Neuronal stem cell (in vitro differentiated cells): ENCODE measurements around the gene SLFN12.
"Not testable (repeated sequence)": the region's sequence is repeated elsewhere in the genome, so short reads cannot be mapped to it uniquely, and the experiment has no call there.

Experiments
- DNase-seq: peaks from one replicate; pipeline ENCODE4 v3.0.0-alpha.2; 2013; ENCODE audit warnings: low spot score
- H2AFZ ChIP-seq: one replicate; pipeline ENCODE4 v1.6.1; 2013; ENCODE audit warnings: mild to moderate bottlenecking, low read length, inconsistent platforms
- H2AK5ac ChIP-seq: 2 replicates; pipeline ENCODE4 v1.6.1; 2013; ENCODE audit warnings: low read depth, mild to moderate bottlenecking, inconsistent platforms, low read length, moderate library complexity, mixed read lengths
- H2BK120ac ChIP-seq: 2 replicates; pipeline ENCODE4 v1.6.1; 2013; ENCODE audit warnings: low read depth, mild to moderate bottlenecking, inconsistent platforms, low read length, moderate library complexity, mixed read lengths
- H2BK12ac ChIP-seq: one replicate; pipeline ENCODE4 v1.6.1; 2013; ENCODE audit warnings: low read length, inconsistent platforms
- H2BK15ac ChIP-seq: 2 replicates; pipeline ENCODE4 v1.6.1; 2013; ENCODE audit warnings: mild to moderate bottlenecking, low read length, inconsistent platforms, mixed read lengths
- H2BK5ac ChIP-seq: one replicate; pipeline ENCODE4 v1.6.1; 2013; ENCODE audit warnings: inconsistent platforms, mild to moderate bottlenecking, low read length, moderate library complexity
- H3K14ac ChIP-seq: one replicate; pipeline ENCODE4 v1.6.1; 2013; ENCODE audit warnings: low read length, inconsistent platforms
- H3K18ac ChIP-seq: 2 replicates; pipeline ENCODE4 v1.6.1; 2013; ENCODE audit warnings: low read length, inconsistent platforms
- H3K23ac ChIP-seq: 2 replicates; pipeline ENCODE4 v1.6.1; 2013; ENCODE audit warnings: low read depth, mild to moderate bottlenecking, mixed read lengths, low read length, inconsistent platforms; ENCODE audit not compliant: poor library complexity
- H3K27ac ChIP-seq: replicated peaks from 3 replicates; pipeline ENCODE4 v1.5.1; 2013; ENCODE audit warnings: low read length, inconsistent platforms
- H3K27me3 ChIP-seq, 3 experiments: 2 replicates each; pipeline ENCODE4 v1.6.1; 2013; ENCODE audit warnings: low read length in 3 of 3, mild to moderate bottlenecking in 2 of 3, inconsistent platforms in 1 of 3, low read depth in 1 of 3, mixed read lengths in 1 of 3, moderate library complexity in 1 of 3; ENCODE audit not compliant: control insufficient read depth in 3 of 3, insufficient read depth in 3 of 3
- H3K36me3 ChIP-seq, 2 donors: replicated peaks in 1 of 2; 2 replicates each; pipeline ENCODE4 v1.6.1; 2013; ENCODE audit warnings: low read length in 2 of 2; ENCODE audit not compliant: control insufficient read depth in 2 of 2, insufficient read depth in 2 of 2
- H3K4ac ChIP-seq: 2 replicates; pipeline ENCODE4 v1.6.1; 2013; ENCODE audit warnings: inconsistent platforms, mild to moderate bottlenecking, low read length, moderate library complexity
- H3K4me1 ChIP-seq, 2 donors: 1 replicate in 1 of 2; 2 replicates in 1 of 2; pipeline ENCODE4 v1.6.1; 2013; ENCODE audit warnings: low read length in 2 of 2, low read depth in 1 of 2; ENCODE audit not compliant: control insufficient read depth in 2 of 2, insufficient read depth in 1 of 2
- H3K4me2 ChIP-seq: one replicate; pipeline ENCODE4 v1.6.1; 2013; ENCODE audit warnings: mild to moderate bottlenecking, low read length, inconsistent platforms; ENCODE audit not compliant: insufficient read depth, poor library complexity, severe bottlenecking
- H3K4me3 ChIP-seq, 2 donors: 2 replicates each; pipeline ENCODE4 v1.5.1; 2013; ENCODE audit warnings: low read length in 2 of 2, mild to moderate bottlenecking in 2 of 2, inconsistent platforms in 1 of 2, moderate library complexity in 1 of 2
- H3K79me1 ChIP-seq: one replicate; pipeline ENCODE4 v1.6.1; 2013; ENCODE audit warnings: low read depth, mild to moderate bottlenecking, inconsistent platforms, low read length, moderate library complexity
- H3K9ac ChIP-seq: one replicate; pipeline ENCODE4 v1.6.1; 2013; ENCODE audit warnings: mild to moderate bottlenecking, low read depth, low read length, inconsistent platforms; ENCODE audit not compliant: poor library complexity
- H3K9me3 ChIP-seq, 2 donors: replicated peaks in 1 of 2; 2 replicates each; pipeline versions ENCODE3 to v1.6.1; 2013; ENCODE audit warnings: low read length in 2 of 2, mild to moderate bottlenecking in 2 of 2, inconsistent platforms in 1 of 2, low read depth in 1 of 2, mixed read lengths in 1 of 2, moderate library complexity in 1 of 2; ENCODE audit not compliant: control insufficient read depth in 2 of 2, insufficient read depth in 1 of 2
- H4K8ac ChIP-seq: one replicate; pipeline ENCODE4 v1.6.1; 2013; ENCODE audit warnings: low read depth, mild to moderate bottlenecking, inconsistent platforms, low read length, moderate library complexity
- H4K91ac ChIP-seq: one replicate; pipeline ENCODE4 v1.6.1; 2013; ENCODE audit warnings: low read length, low read depth, mild to moderate bottlenecking, inconsistent platforms; ENCODE audit not compliant: poor library complexity
- WGBS, 2 donors: extraction: QIAGEN DNeasy Blood & Tissue Kit; methylation state at CpG; one replicate each; pipeline ENCODE4 v1.1.7; 2013; ENCODE audit warnings: missing lambda C conversion rate in 2 of 2, mixed read lengths in 1 of 2; ENCODE audit not compliant: insufficient read length in 2 of 2, insufficient replicate concordance in 1 of 2; ENCODE audit errors: extremely low coverage in 2 of 2; 5-methylcytosine and 5-hydroxymethylcytosine counted together

SLFN12 gene

DNA sequence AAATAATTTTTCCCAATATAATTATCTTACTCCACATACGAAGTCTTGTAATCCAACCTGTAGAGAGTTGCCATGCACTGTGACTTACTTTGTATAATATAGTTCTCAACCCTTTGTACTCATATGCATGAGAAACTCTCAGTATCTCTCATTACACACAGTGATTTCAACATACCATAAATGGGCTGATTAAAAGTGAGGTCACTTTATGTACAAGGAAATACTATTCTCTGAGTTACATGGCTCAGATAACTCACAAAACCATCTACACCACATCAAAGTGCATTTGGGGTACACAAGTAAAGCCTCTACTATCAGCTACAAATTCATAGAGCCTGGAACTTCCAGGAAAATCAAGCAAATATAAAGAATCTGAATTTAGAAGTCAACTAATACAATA, 27.9 kb downstream of the SLFN12 start:
- Histone ChIP-seq H2BK12ac (no peak overlapping the region), H3K27me3 (no peaks in the 10 kb centered on the region), H3K79me1 (no peaks in the 10 kb centered on the region), H3K4me1 (no peaks in the 10 kb centered on the region), H3K9me3 (peaks cover 0 to 6% of the 10 kb centered on the region in 2 donors), H4K91ac (no peak overlapping the region), H2AFZ (no peak overlapping the region), H2BK15ac (no peak overlapping the region), H3K4me3 (no peak overlapping the region), H3K4me2 (no peak overlapping the region), H3K14ac (no peak overlapping the region), H3K9ac (no peak overlapping the region), H3K4ac (no peak overlapping the region), H3K18ac (no peak overlapping the region), H2AK5ac (no peak overlapping the region), H2BK120ac (no peak overlapping the region), H3K27ac (no peak overlapping the region), H2BK5ac (no peak overlapping the region), H4K8ac (no peak overlapping the region), H3K36me3 (peaks cover 0 to 10% of the 10 kb centered on the region in 2 donors), H3K23ac (no peak overlapping the region)
- DNase-seq: no peak
- no CpG with 5 or more reads among the region's 1 CpG for WGBS, 2 donors

DNA sequence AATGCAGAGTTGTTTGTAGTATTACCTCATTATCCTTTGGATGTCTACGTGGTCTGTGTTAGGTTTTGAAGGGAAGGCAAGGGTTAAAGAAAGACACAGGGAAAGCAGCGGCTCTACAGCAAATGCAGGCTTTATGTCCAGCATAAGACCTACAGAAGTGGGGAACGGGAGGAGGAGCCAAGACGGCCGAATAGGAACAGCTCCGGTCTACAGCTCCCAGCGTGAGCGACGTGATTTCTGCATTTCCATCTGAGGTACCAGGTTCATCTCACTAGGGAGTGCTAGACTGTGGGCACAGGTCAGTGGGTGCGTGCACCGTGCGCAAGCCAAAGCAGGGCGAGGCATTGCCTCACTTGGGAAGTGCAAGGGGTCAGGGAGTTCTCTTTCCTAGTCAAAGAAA, 38.5 kb downstream of the SLFN12 start:
- not testable (repeated sequence) for H2AFZ ChIP-seq, H4K91ac ChIP-seq, H3K36me3 ChIP-seq, H2BK15ac ChIP-seq, H3K9me3 ChIP-seq, H4K8ac ChIP-seq, DNase-seq, H3K27me3 ChIP-seq, H3K18ac ChIP-seq, H2BK12ac ChIP-seq, H3K27ac ChIP-seq, H3K4ac ChIP-seq, H2BK120ac ChIP-seq, H3K4me3 ChIP-seq, H3K9ac ChIP-seq, H3K23ac ChIP-seq, H3K14ac ChIP-seq, H3K79me1 ChIP-seq, H3K4me2 ChIP-seq, H2BK5ac ChIP-seq, H3K4me1 ChIP-seq, H2AK5ac ChIP-seq
- WGBS, 2 donors: no CpG with 5 or more reads among the region's 13 CpGs

DNA sequence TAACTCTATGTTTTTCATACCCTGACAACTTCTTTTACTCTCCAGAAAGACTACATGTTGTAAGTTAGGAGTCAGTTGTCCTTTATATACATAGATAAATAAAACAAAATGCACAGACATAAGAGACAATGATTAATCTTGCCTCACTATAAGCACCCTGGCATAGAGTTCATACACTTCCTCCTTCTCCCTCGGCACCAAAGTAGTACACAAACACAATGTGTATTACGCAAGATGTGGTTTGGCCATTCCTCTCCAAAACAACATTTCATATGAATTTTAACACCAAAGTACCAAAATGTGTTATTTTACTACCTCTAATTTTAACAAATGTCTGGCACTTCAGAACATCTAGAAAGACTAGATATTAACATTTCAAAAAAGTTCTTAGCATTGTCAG, 41.6 kb downstream of the SLFN12 start:
- no peak overlapping the region for H2BK5ac ChIP-seq
- no CpG with 5 or more reads among the region's 2 CpGs for WGBS, 2 donors
- no peak overlapping the region for H4K8ac ChIP-seq

DNA sequence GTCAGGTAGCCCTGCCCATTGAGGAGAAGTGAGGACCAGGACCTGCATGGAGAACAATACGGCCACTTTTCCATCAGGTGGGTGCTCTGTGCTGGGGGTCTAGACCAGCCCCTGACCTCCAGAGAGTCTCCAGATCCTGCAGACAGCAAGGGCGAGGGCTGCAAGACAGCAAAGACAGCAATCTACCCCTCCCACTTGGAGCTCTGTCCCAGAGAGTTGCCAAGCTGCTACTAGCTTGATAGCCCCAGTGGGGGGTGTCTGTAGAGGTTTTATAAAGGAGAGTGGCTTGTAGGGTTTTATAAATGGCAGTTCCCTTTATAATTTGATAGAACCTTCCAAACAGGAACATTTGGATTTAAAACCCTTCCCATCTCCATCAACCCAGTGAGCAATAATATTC, 42.1 kb downstream of the SLFN12 start:
- Histone ChIP-seq H3K18ac (no peak overlapping the region), H3K4me2 (no peak overlapping the region), H3K36me3 (no peaks in the 10 kb centered on the region), H3K23ac (no peak overlapping the region), H3K4ac (no peak overlapping the region), H2AK5ac (no peak overlapping the region), H2BK120ac (no peak overlapping the region), H3K9ac (peak overlapping the region; percentile 37), H3K4me3 (no peak overlapping the region), H2BK5ac (no peak overlapping the region), H2BK12ac (no peak overlapping the region), H3K4me1 (no peaks in the 10 kb centered on the region), H3K27me3 (no peaks in the 10 kb centered on the region), H2AFZ (no peak overlapping the region), H4K8ac (no peak overlapping the region), H3K9me3 (peaks cover 0 to 5% of the 10 kb centered on the region in 2 donors), H4K91ac (no peak overlapping the region), H2BK15ac (no peak overlapping the region), H3K79me1 (no peaks in the 10 kb centered on the region), H3K14ac (no peak overlapping the region), H3K27ac (no peak overlapping the region)
- no peak for DNase-seq
- WGBS, 2 donors: no CpG with 5 or more reads among the region's 2 CpGs

More for the DNA sequence above, 41.6 kb downstream of the SLFN12 start:
- Histone ChIP-seq H3K18ac (no peak overlapping the region), H3K36me3 (no peaks in the 10 kb centered on the region), H2BK15ac (no peak overlapping the region), H3K4me1 (no peaks in the 10 kb centered on the region), H2AFZ (no peak overlapping the region), H4K91ac (no peak overlapping the region), H3K14ac (no peak overlapping the region), H3K4ac (no peak overlapping the region), H3K27ac (no peak overlapping the region), H3K27me3 (no peaks in the 10 kb centered on the region), H2AK5ac (no peak overlapping the region), H3K23ac (no peak overlapping the region), H3K9me3 (peaks cover 0 to 5% of the 10 kb centered on the region in 2 donors), H3K79me1 (no peaks in the 10 kb centered on the region), H2BK12ac (no peak overlapping the region), H2BK120ac (no peak overlapping the region), H3K9ac (no peak overlapping the region), H3K4me2 (no peak overlapping the region), H3K4me3 (no peak overlapping the region)
- DNase-seq: no peak
